Measurements from ENCODE around the gene MYO3B.

- TF ChIP-seq FOXK2 (IDR thresholded peaks at IDR 0.05), result no peak
- no peak for TF ChIP-seq FOXM1 (IDR thresholded peaks at IDR 0.05; ENCODE audit: borderline replicate concordance)
- TF ChIP-seq SUZ12 (IDR thresholded peaks at IDR 0.05), result no peak
- TF ChIP-seq BHLHE40 (IDR thresholded peaks at IDR 0.05; ENCODE audit: borderline replicate concordance), result no peak
- no peak for TF ChIP-seq ARNT (IDR thresholded peaks at IDR 0.05)
- TF ChIP-seq CTBP1 (IDR thresholded peaks at IDR 0.05; ENCODE audit: borderline replicate concordance), result no peak
- TF ChIP-seq L3MBTL2 (conservative IDR thresholded peaks at IDR 0.05), result no peak
- TF ChIP-seq HDGF (IDR thresholded peaks at IDR 0.05; ENCODE audit: borderline replicate concordance), result no peak
- TF ChIP-seq SP1 (IDR thresholded peaks at IDR 0.05), result no peak
- TF ChIP-seq ELF4 (IDR thresholded peaks at IDR 0.05), result no peak
- TF ChIP-seq NFRKB (IDR thresholded peaks at IDR 0.05), result no peak
- TF ChIP-seq PKNOX1 (IDR thresholded peaks at IDR 0.05), result no peak
- TF ChIP-seq ZNF384 (IDR thresholded peaks at IDR 0.05), result no peak
- no peak for TF ChIP-seq FOXA1 (IDR thresholded peaks at IDR 0.05)
These were observed 279.0 kb downstream of the MYO3B start for GRCh38 chr2:170456914-170457313.
